ENCODE data around the gene CCT7. TPM values are rescaled to one million over a fixed set of nuclear protein-coding genes. Genes with fewer than 3 reads are reported as not detected.

CCT7 gene
- total RNA-seq, 1 experiment from 2014 or later, result 648 TPM

GRCh38 chr2:73264332-73264606, 30.2 kb downstream of the CCT7 start:
- no TSS peak for BruUV-seq (replicated peaks)
- ChIA-PET CTCF (interaction anchor here (0.6 kb wide), 1 partner anchor 13 kb away, joined by 3 read pairs; no protein-coding TSS in a partner anchor), POLR2A (ENCODE audit: low non-redundant PET) (no interaction called here)
- intact Hi-C loops (cut with micrococcal nuclease; ENCODE audit: unreplicated experiment), result no loop called here
- no peak overlapping the region for H3K4me3 ChIP-seq (ENCODE audit: low read depth, low read length, poor library complexity, severe bottlenecking)
- TF ChIP-seq CTCF (conservative IDR thresholded peaks at IDR 0.05; ENCODE audit: low read depth, low read length) (no peak), EZH2 (IDR thresholded peaks at IDR 0.05; ENCODE audit: borderline replicate concordance, low read depth, low read length, poor library complexity, severe bottlenecking) (no peak)
- DNase-seq (ENCODE audit: low spot score), result no peak
- no peaks in the 10 kb centered on the region for H3K27me3 ChIP-seq (replicated peaks; ENCODE audit: insufficient read depth, low read depth, low read length, poor library complexity)
- no peaks in the 10 kb centered on the region for H3K9me3 ChIP-seq (ENCODE audit: low read depth, low read length, poor library complexity, severe bottlenecking)
- no peaks in the 10 kb centered on the region for H3K4me1 ChIP-seq (ENCODE audit: insufficient read depth, low read length, poor library complexity, severe bottlenecking)
- no peak overlapping the region for H3K27ac ChIP-seq (ENCODE audit: low read depth, low read length, poor library complexity, severe bottlenecking)
- no peaks in the 10 kb centered on the region for H3K36me3 ChIP-seq (ENCODE audit: insufficient read depth, low read length, poor library complexity, severe bottlenecking)

- Histone ChIP-seq H3K9me3 (ENCODE audit: low read depth, low read length, poor library complexity, severe bottlenecking) (no peaks in the 10 kb centered on the region), H3K4me3 (ENCODE audit: low read depth, low read length, poor library complexity, severe bottlenecking) (no peak overlapping the region), H3K27ac (ENCODE audit: low read depth, low read length, poor library complexity, severe bottlenecking) (no peak overlapping the region), H3K4me1 (ENCODE audit: insufficient read depth, low read length, poor library complexity, severe bottlenecking) (no peaks in the 10 kb centered on the region), H3K36me3 (ENCODE audit: insufficient read depth, low read length, poor library complexity, severe bottlenecking) (no peaks in the 10 kb centered on the region), H3K27me3 (replicated peaks; ENCODE audit: insufficient read depth, low read depth, low read length, poor library complexity) (no peaks in the 10 kb centered on the region)
- ChIA-PET CTCF (no interaction called here), POLR2A (ENCODE audit: low non-redundant PET) (no interaction called here)
- no peak for DNase-seq (ENCODE audit: low spot score)
- no TSS peak for BruUV-seq (replicated peaks)
- intact Hi-C loops (cut with micrococcal nuclease; ENCODE audit: unreplicated experiment), result no loop called here
- no peak for TF ChIP-seq EZH2 (IDR thresholded peaks at IDR 0.05; ENCODE audit: borderline replicate concordance, low read depth, low read length, poor library complexity, severe bottlenecking)
- no peak for TF ChIP-seq CTCF (conservative IDR thresholded peaks at IDR 0.05; ENCODE audit: low read depth, low read length)
These were observed 30.7 kb downstream of the CCT7 start for GRCh38 chr2:73264783-73265182.

DNA sequence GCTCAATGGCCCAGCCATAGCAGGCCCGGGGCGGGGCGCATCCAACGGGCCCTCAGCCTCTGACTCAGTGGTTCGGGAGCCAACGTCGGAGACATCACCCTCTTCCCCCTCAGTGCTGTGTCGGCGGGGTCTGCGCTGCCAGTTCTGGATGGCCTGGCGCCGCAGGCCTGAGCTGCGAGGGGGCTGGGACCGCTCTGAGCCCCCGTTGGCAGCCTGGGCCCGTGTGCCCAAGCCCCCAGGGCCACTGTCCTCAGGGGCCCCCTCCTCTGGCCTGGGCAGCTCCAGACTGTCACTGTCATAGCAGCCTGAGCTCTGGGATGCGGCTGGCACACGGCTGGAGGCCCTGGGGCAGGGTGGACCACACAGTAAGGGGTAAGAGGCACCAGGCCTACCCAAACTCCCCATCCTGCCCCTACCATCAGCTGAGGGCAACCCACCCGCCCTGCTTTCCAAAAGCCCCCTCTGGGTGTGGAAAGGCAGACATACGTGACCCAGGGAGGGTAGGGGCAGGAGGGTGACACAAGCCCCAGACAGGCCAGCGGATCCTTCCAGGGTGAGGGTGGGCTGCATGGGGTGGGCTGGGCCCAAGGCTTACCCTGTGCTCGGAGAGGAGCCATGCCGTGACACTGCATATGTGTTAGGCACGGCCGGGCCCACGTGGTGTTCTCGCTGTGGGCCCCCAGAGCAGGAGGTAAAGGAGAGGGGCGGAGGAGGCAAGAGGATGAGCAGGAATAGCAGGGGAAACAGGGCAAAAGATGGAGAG, 31.4 kb downstream of the CCT7 start:
- no peak for DNase-seq (ENCODE audit: low spot score)
- no peaks in the 10 kb centered on the region for H3K27me3 ChIP-seq (replicated peaks; ENCODE audit: insufficient read depth, low read depth, low read length, poor library complexity)
- no peak overlapping the region for H3K4me3 ChIP-seq (ENCODE audit: low read depth, low read length, poor library complexity, severe bottlenecking)
- no peaks in the 10 kb centered on the region for H3K9me3 ChIP-seq (ENCODE audit: low read depth, low read length, poor library complexity, severe bottlenecking)
- no peaks in the 10 kb centered on the region for H3K36me3 ChIP-seq (ENCODE audit: insufficient read depth, low read length, poor library complexity, severe bottlenecking)
- BruUV-seq (replicated peaks), result no TSS peak
- no peaks in the 10 kb centered on the region for H3K4me1 ChIP-seq (ENCODE audit: insufficient read depth, low read length, poor library complexity, severe bottlenecking)
- ChIA-PET POLR2A (ENCODE audit: low non-redundant PET) (no interaction called here), CTCF (no interaction called here)
- H3K27ac ChIP-seq (ENCODE audit: low read depth, low read length, poor library complexity, severe bottlenecking), result no peak overlapping the region
- no peak for TF ChIP-seq EZH2 (IDR thresholded peaks at IDR 0.05; ENCODE audit: borderline replicate concordance, low read depth, low read length, poor library complexity, severe bottlenecking)
- TF ChIP-seq CTCF (conservative IDR thresholded peaks at IDR 0.05; ENCODE audit: low read depth, low read length), result no peak
- intact Hi-C loops (cut with micrococcal nuclease; ENCODE audit: unreplicated experiment), result no loop called here
